Esophagus squamous epithelium (tissue), 5 donors: Measurements from ENCODE around the gene C15orf40. TPM values are rescaled to one million over a fixed set of nuclear protein-coding genes. Genes with fewer than 3 reads are reported as not detected.

Experiments used
- DNase-seq: peaks from one replicate; lab custom pipeline; 2025; lab: John Stamatoyannopoulos, UW
- H3K27ac ChIP-seq, 4 donors: fragments of 200-600 bp; sonication (generic); one replicate each; pipeline ENCODE4 v1.5.1; 2016 to 2019; ENCODE audit warnings: mild to moderate bottlenecking in 1 of 4
- H3K27me3 ChIP-seq, 4 donors: fragments of 200-600 bp; sonication (generic); 1 replicate in 3 of 4; 2 replicates in 1 of 4; pipeline versions ENCODE4 v1.5.1 to v1.6.0; 2017 to 2021; ENCODE audit warnings: antibody characterized with exemption in 1 of 4
- H3K36me3 ChIP-seq, 3 donors: fragments of 200-600 bp; sonication (generic); one replicate each; pipeline ENCODE4 v1.5.1; 2016 to 2019
- H3K4me1 ChIP-seq, 3 donors: fragments of 200-600 bp; sonication (generic); one replicate each; pipeline ENCODE4 v1.5.1; 2017 to 2019
- H3K4me3 ChIP-seq, 4 donors: fragments of 200-600 bp; sonication (generic); 1 replicate in 3 of 4; 2 replicates in 1 of 4; pipeline ENCODE4 v1.5.1; 2016 to 2019; ENCODE audit warnings: mild to moderate bottlenecking in 2 of 4, moderate library complexity in 1 of 4
- H3K9me3 ChIP-seq, 3 donors: fragments of 200-600 bp; sonication (generic); one replicate each; pipeline ENCODE4 v1.5.1; 2016 to 2019
- POLR2A ChIP-seq, 4 donors: fragments of 450-650 bp; IDR thresholded peaks; one replicate each; pipeline ENCODE4 v1.6.1; 2017; ENCODE audit warnings: antibody characterized with exemption in 4 of 4, mild to moderate bottlenecking in 4 of 4, moderate library complexity in 3 of 4
- WGBS, 2 donors: methylation state at CpG; one replicate each; pipeline ENCODE4 v1.1.5; 2018; 5-methylcytosine and 5-hydroxymethylcytosine counted together
- intact Hi-C: fragments of 100-400 bp; cut with DNase I; formaldehyde crosslinking; loops from one replicate; pipeline ENCODE4 v1.15.0; 2022
- total RNA-seq, 4 donors: library from RNA; depleted of rRNA; stranded (reverse); fragments of >200 nt; gene quantifications; one replicate each; pipeline ENCODE4 v1.1.0, GENCODE V29; 2016
- TF ChIP-seq, protein P1 (sequence below), 6 experiments: fragments of 450-650 bp in 4 of 6; fragments of 200-600 bp in 2 of 6; sonication (generic) in 2 of 6; IDR thresholded peaks; one replicate each; pipeline ENCODE4 v1.5.1; 2016 to 2019; ENCODE audit warnings: antibody characterized with exemption in 6 of 6, mild to moderate bottlenecking in 4 of 6, moderate library complexity in 4 of 6
- donor health status: DM: yes; HTN: yes; CAD: no.

Gene C15orf40
- total RNA-seq, result 10 to 100 TPM in 3 of 4 donors, 1 to 10 TPM in 1; 6.1 to 31.4 (median 18.6) TPM

DNA sequence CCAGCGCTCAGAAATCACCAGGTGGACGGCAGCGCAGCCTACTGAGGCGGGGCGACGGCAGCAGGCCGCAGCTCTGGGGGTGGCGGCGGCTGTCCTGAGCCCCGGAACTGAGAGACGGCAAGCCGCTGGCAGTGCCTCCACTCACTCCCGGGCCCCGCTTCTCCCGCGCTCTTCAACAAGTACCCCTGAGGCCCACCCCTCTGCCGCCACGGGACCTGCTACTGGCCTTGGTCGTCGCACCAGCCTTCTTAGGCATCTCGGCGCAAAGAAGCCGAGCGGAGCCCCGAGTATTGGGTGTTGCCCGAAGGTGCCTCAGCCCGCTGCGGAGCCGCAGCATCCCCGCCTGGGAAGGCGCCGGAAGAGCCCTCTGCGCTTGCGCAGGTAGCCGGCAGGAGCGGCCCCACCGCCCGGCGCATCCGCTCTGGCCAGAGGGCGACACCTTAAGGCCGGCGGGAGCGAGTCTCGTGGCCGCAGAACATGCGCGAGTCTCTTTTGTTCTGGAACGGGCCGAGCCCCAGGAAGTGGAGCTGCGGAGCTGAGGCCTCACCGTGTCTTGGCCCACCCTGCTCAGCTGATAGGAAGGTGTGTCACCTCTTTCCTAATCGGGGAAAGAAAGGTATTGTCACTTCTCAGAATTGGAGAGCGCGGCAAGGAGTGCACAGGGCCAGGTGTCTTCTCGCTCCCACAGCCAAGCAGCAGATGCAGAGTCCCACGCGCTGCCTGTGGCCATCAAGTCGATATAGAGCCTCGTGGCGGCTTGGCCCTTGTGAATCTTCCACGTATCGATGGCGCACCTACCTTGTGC lies at the start of gene C15orf40:
TSS of gene C15orf40 (minus strand) at position 369 of the 805 bp plus-strand sequence. CDS start at position 337, 32 bp downstream.
- Histone ChIP-seq H3K27ac (peak within 1 kb of the TSS; percentile 89 to 94 (median 92)), H3K4me3 (peak within 1 kb of the TSS; percentile 86 to 98 (median 97)), H3K27me3 (no peaks in the 10 kb centered on the region), H3K9me3 (no peaks in the 10 kb centered on the region), H3K36me3 (peaks cover 15 to 40% (median 16%) of the 10 kb centered on the region in 3 donors), H3K4me1 (peaks cover 15 to 35% (median 22%) of the 10 kb centered on the region in 3 donors)
- TF ChIP-seq POLR2A (IDR thresholded peaks at IDR 0.05), result peak in 2 of 4 donors; percentile 71 to 80
- TF ChIP-seq, protein P1, sequence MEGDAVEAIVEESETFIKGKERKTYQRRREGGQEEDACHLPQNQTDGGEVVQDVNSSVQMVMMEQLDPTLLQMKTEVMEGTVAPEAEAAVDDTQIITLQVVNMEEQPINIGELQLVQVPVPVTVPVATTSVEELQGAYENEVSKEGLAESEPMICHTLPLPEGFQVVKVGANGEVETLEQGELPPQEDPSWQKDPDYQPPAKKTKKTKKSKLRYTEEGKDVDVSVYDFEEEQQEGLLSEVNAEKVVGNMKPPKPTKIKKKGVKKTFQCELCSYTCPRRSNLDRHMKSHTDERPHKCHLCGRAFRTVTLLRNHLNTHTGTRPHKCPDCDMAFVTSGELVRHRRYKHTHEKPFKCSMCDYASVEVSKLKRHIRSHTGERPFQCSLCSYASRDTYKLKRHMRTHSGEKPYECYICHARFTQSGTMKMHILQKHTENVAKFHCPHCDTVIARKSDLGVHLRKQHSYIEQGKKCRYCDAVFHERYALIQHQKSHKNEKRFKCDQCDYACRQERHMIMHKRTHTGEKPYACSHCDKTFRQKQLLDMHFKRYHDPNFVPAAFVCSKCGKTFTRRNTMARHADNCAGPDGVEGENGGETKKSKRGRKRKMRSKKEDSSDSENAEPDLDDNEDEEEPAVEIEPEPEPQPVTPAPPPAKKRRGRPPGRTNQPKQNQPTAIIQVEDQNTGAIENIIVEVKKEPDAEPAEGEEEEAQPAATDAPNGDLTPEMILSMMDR (IDR thresholded peaks at IDR 0.05), result peak; percentile 48 to 86 (median 56)
- intact Hi-C loops, result loop anchor here (5.0 kb wide), 1 partner anchor 196 kb away; the partner anchor contains the start of gene HDGFL3
- WGBS, 2 donors, result 0% methylated on average over 12 to 19 of the region's 64 CpGs
- DNase-seq, result peak; percentile 60

DNA sequence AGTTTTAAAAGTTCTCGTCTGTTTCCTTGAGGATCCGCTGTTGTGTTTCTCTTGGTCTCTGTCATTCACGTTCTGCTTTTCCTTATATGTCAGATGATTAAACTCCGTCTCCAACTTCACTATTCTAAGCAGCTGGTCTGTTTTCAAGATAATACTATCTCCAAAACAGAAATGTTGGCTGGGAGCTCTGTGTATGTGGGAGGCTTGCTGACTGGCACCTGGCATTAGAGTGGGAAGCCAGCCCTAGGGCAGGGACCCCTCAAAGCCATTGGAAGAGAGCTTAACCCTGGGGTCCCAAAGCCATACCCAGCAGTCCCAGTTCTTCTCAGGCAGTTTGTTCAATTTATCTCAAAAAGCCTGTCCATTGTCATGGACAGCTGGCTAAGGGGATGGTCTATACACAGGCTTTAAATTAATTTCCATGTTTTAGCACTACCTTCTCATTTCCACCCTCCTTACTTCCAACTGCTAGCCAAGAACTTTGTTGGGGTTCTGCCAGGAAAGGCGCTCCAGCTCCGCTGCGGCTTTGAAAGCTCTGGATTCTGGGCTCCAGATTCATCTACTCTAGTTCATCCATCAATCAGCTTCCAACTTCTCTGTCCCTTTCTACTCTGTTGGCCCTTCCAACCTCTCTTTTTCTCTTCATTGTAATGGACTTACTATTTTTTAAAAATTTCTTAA lies 46.4 kb upstream of the C15orf40 start:
- Histone ChIP-seq H3K27ac (no peak overlapping the region), H3K36me3 (peaks cover 0 to 49% (median 0%) of the 10 kb centered on the region in 3 donors), H3K27me3 (no peaks in the 10 kb centered on the region), H3K9me3 (no peaks in the 10 kb centered on the region), H3K4me1 (peaks cover 4 to 57% (median 7%) of the 10 kb centered on the region in 3 donors), H3K4me3 (no peak overlapping the region)
- no peak for TF ChIP-seq POLR2A (IDR thresholded peaks at IDR 0.05)
- TF ChIP-seq, protein P1 (IDR thresholded peaks at IDR 0.05), result no peak
- DNase-seq, result no peak
- intact Hi-C loops, result no loop called here
- WGBS, 2 donors, result 65 to 75% methylated on average over 7 of the region's 7 CpGs

DNA sequence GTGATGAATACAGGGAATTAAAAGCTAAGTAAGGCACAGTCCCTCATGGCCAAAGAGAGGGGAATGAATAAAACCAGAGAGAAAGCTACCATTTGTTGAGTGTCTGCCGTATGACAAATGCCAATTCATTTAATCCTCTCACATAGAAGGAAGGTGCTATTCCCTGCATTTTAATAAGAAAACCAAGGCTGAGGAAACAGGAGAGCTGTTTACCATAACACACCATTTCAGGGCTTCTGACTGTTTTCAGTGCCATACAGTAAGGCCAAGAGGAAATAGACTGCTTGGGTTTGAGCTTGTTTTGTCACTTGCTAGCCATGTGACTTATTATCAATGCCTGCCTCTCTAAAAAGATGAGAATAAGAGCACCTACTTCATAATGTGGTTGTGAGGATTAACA lies 45.6 kb upstream of the C15orf40 start:
- no peak for DNase-seq
- Histone ChIP-seq H3K27ac (no peak overlapping the region), H3K36me3 (peaks cover 0 to 54% (median 0%) of the 10 kb centered on the region in 3 donors), H3K4me1 (peaks cover 0 to 50% (median 3%) of the 10 kb centered on the region in 3 donors), H3K27me3 (no peaks in the 10 kb centered on the region), H3K4me3 (no peak overlapping the region), H3K9me3 (no peaks in the 10 kb centered on the region)
- TF ChIP-seq, protein P1 (IDR thresholded peaks at IDR 0.05), result no peak
- no peak for TF ChIP-seq POLR2A (IDR thresholded peaks at IDR 0.05)
- intact Hi-C loops, result no loop called here
- WGBS, 2 donors, result 64 to 75% methylated on average over 1 of the region's 1 CpG

DNA sequence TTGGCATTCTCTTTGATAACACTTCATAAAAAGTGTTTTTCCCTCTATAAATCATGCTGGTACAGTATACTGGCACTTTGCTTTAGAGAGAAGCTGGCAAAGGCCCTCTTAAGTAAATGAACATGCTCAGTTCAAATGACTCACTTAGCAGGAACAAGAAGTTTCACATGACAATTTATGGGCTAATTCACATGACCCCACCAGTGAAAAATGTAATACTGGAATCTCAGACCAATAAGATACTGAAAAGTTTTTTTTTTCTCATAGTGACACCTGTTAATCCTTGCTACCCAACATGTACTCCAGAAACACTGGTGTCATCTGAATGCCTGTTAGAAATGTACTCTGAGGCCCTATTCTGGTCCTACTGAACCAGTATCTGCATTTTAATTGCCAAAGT lies 41.7 kb upstream of the C15orf40 start:
- H3K9me3 ChIP-seq, result no peaks in the 10 kb centered on the region

More for the DNA sequence above, 41.7 kb upstream of the C15orf40 start:
- Histone ChIP-seq H3K36me3 (peaks cover 0 to 81% (median 0%) of the 10 kb centered on the region in 3 donors), H3K27ac (peak overlapping the region in 1 of 4 donors; percentile 34), H3K4me1 (peaks cover 0 to 22% (median 0%) of the 10 kb centered on the region in 3 donors), H3K27me3 (no peaks in the 10 kb centered on the region), H3K4me3 (no peak overlapping the region)
- TF ChIP-seq, protein P1 (IDR thresholded peaks at IDR 0.05), result no peak
- no peak for TF ChIP-seq POLR2A (IDR thresholded peaks at IDR 0.05)
- intact Hi-C loops, result no loop called here
- DNase-seq, result no peak
